ENCODE results near the gene EID1. TPM values are rescaled to one million over a fixed set of nuclear protein-coding genes. Genes with fewer than 3 reads are reported as not detected.
A peak's percentile ranks its signal among the peaks of the same experiment; 100 is the strongest.

Gene EID1
- polyA plus RNA-seq (2013, experiment 1 of 4), result 203 TPM
- polyA plus RNA-seq (2013, experiment 2 of 4), result 172 TPM
- 194 TPM for polyA plus RNA-seq (2013, experiment 3 of 4)
- polyA plus RNA-seq (2013, experiment 4 of 4), result 218 TPM

GRCh38 chr15:48877630-48878595 lies at the start of gene EID1:
TSS of gene EID1 (plus strand) at chr15:48878134. CDS start at chr15:48878177, 43 bp downstream.
- Histone ChIP-seq H3K27ac (ENCODE audit: insufficient read depth, low read depth, low read length, poor library complexity, severe bottlenecking) (peak within 1 kb of the TSS; percentile 85), H3K27me3 (ENCODE audit: control insufficient read depth, insufficient read depth, low read length, poor library complexity, severe bottlenecking) (no peaks in the 10 kb centered on the region), H3K9me3 (ENCODE audit: control insufficient read depth, low read length) (no peaks in the 10 kb centered on the region), H3K4me3 (ENCODE audit: insufficient read depth, low read depth, low read length) (peak within 1 kb of the TSS; percentile 79), H3K4me1 (ENCODE audit: control insufficient read depth, insufficient read depth, low read length) (no peaks in the 10 kb centered on the region), H3K36me3 (ENCODE audit: control insufficient read depth, insufficient read depth, low read length) (no peaks in the 10 kb centered on the region)
- WGBS, 2 experiments, result 0 to 1% methylated on average over 58 of the region's 58 CpGs

- H3K4me3 ChIP-seq (ENCODE audit: insufficient read depth, low read depth, low read length), result no peak overlapping the region
- H3K27ac ChIP-seq (ENCODE audit: insufficient read depth, low read depth, low read length, poor library complexity, severe bottlenecking), result no peak overlapping the region
- WGBS, 2 experiments, result 93 to 95% methylated on average over 3 to 4 of the region's 4 CpGs
- no peaks in the 10 kb centered on the region for H3K4me1 ChIP-seq (ENCODE audit: control insufficient read depth, insufficient read depth, low read length)
- H3K9me3 ChIP-seq (ENCODE audit: control insufficient read depth, low read length), result no peaks in the 10 kb centered on the region
- no peaks in the 10 kb centered on the region for H3K27me3 ChIP-seq (ENCODE audit: control insufficient read depth, insufficient read depth, low read length, poor library complexity, severe bottlenecking)
- H3K36me3 ChIP-seq (ENCODE audit: control insufficient read depth, insufficient read depth, low read length), result no peaks in the 10 kb centered on the region
Observed at GRCh38 chr15:48828471-48828870, 49.5 kb upstream of the EID1 start.

- H3K9me3 ChIP-seq (ENCODE audit: control insufficient read depth, low read length), result no peaks in the 10 kb centered on the region
Observed at GRCh38 chr15:48828906-48829305, 49.0 kb upstream of the EID1 start.

GRCh38 chr15:48832648-48833047 lies 45.3 kb upstream of the EID1 start:
- no peaks in the 10 kb centered on the region for H3K9me3 ChIP-seq (ENCODE audit: control insufficient read depth, low read length)
- no peaks in the 10 kb centered on the region for H3K27me3 ChIP-seq (ENCODE audit: control insufficient read depth, insufficient read depth, low read length, poor library complexity, severe bottlenecking)
- H3K4me3 ChIP-seq (ENCODE audit: insufficient read depth, low read depth, low read length), result no peak overlapping the region
- H3K36me3 ChIP-seq (ENCODE audit: control insufficient read depth, insufficient read depth, low read length), result no peaks in the 10 kb centered on the region
- H3K4me1 ChIP-seq (ENCODE audit: control insufficient read depth, insufficient read depth, low read length), result no peaks in the 10 kb centered on the region
- no peak overlapping the region for H3K27ac ChIP-seq (ENCODE audit: insufficient read depth, low read depth, low read length, poor library complexity, severe bottlenecking)

More at GRCh38 chr15:48828906-48829305, 49.0 kb upstream of the EID1 start:
- Histone ChIP-seq H3K4me3 (ENCODE audit: insufficient read depth, low read depth, low read length) (no peak overlapping the region), H3K27me3 (ENCODE audit: control insufficient read depth, insufficient read depth, low read length, poor library complexity, severe bottlenecking) (no peaks in the 10 kb centered on the region), H3K36me3 (ENCODE audit: control insufficient read depth, insufficient read depth, low read length) (no peaks in the 10 kb centered on the region), H3K4me1 (ENCODE audit: control insufficient read depth, insufficient read depth, low read length) (no peaks in the 10 kb centered on the region), H3K27ac (ENCODE audit: insufficient read depth, low read depth, low read length, poor library complexity, severe bottlenecking) (no peak overlapping the region)

GRCh38 chr15:48833526-48834239 lies 44.3 kb upstream of the EID1 start:
- no peaks in the 10 kb centered on the region for H3K36me3 ChIP-seq (ENCODE audit: control insufficient read depth, insufficient read depth, low read length)
- no peak overlapping the region for H3K27ac ChIP-seq (ENCODE audit: insufficient read depth, low read depth, low read length, poor library complexity, severe bottlenecking)
- H3K9me3 ChIP-seq (ENCODE audit: control insufficient read depth, low read length), result no peaks in the 10 kb centered on the region
- no peak overlapping the region for H3K4me3 ChIP-seq (ENCODE audit: insufficient read depth, low read depth, low read length)
- no peaks in the 10 kb centered on the region for H3K27me3 ChIP-seq (ENCODE audit: control insufficient read depth, insufficient read depth, low read length, poor library complexity, severe bottlenecking)
- H3K4me1 ChIP-seq (ENCODE audit: control insufficient read depth, insufficient read depth, low read length), result no peaks in the 10 kb centered on the region

- Histone ChIP-seq H3K36me3 (ENCODE audit: control insufficient read depth, insufficient read depth, low read length) (no peaks in the 10 kb centered on the region), H3K4me1 (ENCODE audit: control insufficient read depth, insufficient read depth, low read length) (no peaks in the 10 kb centered on the region), H3K9me3 (ENCODE audit: control insufficient read depth, low read length) (no peaks in the 10 kb centered on the region), H3K4me3 (ENCODE audit: insufficient read depth, low read depth, low read length) (no peak overlapping the region), H3K27ac (ENCODE audit: insufficient read depth, low read depth, low read length, poor library complexity, severe bottlenecking) (no peak overlapping the region), H3K27me3 (ENCODE audit: control insufficient read depth, insufficient read depth, low read length, poor library complexity, severe bottlenecking) (no peaks in the 10 kb centered on the region)
- 75 to 82% methylated on average over 5 of the region's 5 CpGs for WGBS, 2 experiments
Observed at GRCh38 chr15:48834756-48835155, 43.2 kb upstream of the EID1 start.

GRCh38 chr15:48842501-48842900 lies 35.4 kb upstream of the EID1 start:
- Histone ChIP-seq H3K4me1 (ENCODE audit: control insufficient read depth, insufficient read depth, low read length) (no peaks in the 10 kb centered on the region), H3K27ac (ENCODE audit: insufficient read depth, low read depth, low read length, poor library complexity, severe bottlenecking) (no peak overlapping the region), H3K4me3 (ENCODE audit: insufficient read depth, low read depth, low read length) (no peak overlapping the region), H3K9me3 (ENCODE audit: control insufficient read depth, low read length) (no peaks in the 10 kb centered on the region), H3K27me3 (ENCODE audit: control insufficient read depth, insufficient read depth, low read length, poor library complexity, severe bottlenecking) (no peaks in the 10 kb centered on the region), H3K36me3 (ENCODE audit: control insufficient read depth, insufficient read depth, low read length) (no peaks in the 10 kb centered on the region)
- 92 to 94% methylated on average over 5 of the region's 6 CpGs for WGBS, 2 experiments

- Histone ChIP-seq H3K4me1 (ENCODE audit: control insufficient read depth, insufficient read depth, low read length) (no peaks in the 10 kb centered on the region), H3K9me3 (ENCODE audit: control insufficient read depth, low read length) (no peaks in the 10 kb centered on the region), H3K27me3 (ENCODE audit: control insufficient read depth, insufficient read depth, low read length, poor library complexity, severe bottlenecking) (no peaks in the 10 kb centered on the region), H3K4me3 (ENCODE audit: insufficient read depth, low read depth, low read length) (no peak overlapping the region), H3K27ac (ENCODE audit: insufficient read depth, low read depth, low read length, poor library complexity, severe bottlenecking) (no peak overlapping the region), H3K36me3 (ENCODE audit: control insufficient read depth, insufficient read depth, low read length) (no peaks in the 10 kb centered on the region)
- WGBS, 2 experiments, result 83% methylated on average over 1 of the region's 1 CpG; no CpG with 5 or more reads in 1 of the 2 experiments
Observed at GRCh38 chr15:48845123-48845522, 32.8 kb upstream of the EID1 start.

- Histone ChIP-seq H3K27me3 (ENCODE audit: control insufficient read depth, insufficient read depth, low read length, poor library complexity, severe bottlenecking) (no peaks in the 10 kb centered on the region), H3K4me3 (ENCODE audit: insufficient read depth, low read depth, low read length) (no peak overlapping the region), H3K36me3 (ENCODE audit: control insufficient read depth, insufficient read depth, low read length) (no peaks in the 10 kb centered on the region), H3K27ac (ENCODE audit: insufficient read depth, low read depth, low read length, poor library complexity, severe bottlenecking) (no peak overlapping the region), H3K4me1 (ENCODE audit: control insufficient read depth, insufficient read depth, low read length) (peaks cover 1% of the 10 kb centered on the region), H3K9me3 (ENCODE audit: control insufficient read depth, low read length) (no peaks in the 10 kb centered on the region)
- WGBS, 2 experiments, result 90% methylated on average over 2 of the region's 2 CpGs
Observed at GRCh38 chr15:48850648-48851047, 27.3 kb upstream of the EID1 start.

GRCh38 chr15:48851956-48852355 lies 26.0 kb upstream of the EID1 start:
- Histone ChIP-seq H3K4me1 (ENCODE audit: control insufficient read depth, insufficient read depth, low read length) (peaks cover 4% of the 10 kb centered on the region), H3K9me3 (ENCODE audit: control insufficient read depth, low read length) (no peaks in the 10 kb centered on the region), H3K27me3 (ENCODE audit: control insufficient read depth, insufficient read depth, low read length, poor library complexity, severe bottlenecking) (no peaks in the 10 kb centered on the region), H3K36me3 (ENCODE audit: control insufficient read depth, insufficient read depth, low read length) (no peaks in the 10 kb centered on the region), H3K27ac (ENCODE audit: insufficient read depth, low read depth, low read length, poor library complexity, severe bottlenecking) (no peak overlapping the region), H3K4me3 (ENCODE audit: insufficient read depth, low read depth, low read length) (no peak overlapping the region)

All from ectodermal cell (in vitro differentiated cells).